ENCODE measurements around the gene ERGIC2.
"Not testable (repeated sequence)": the region's sequence is repeated elsewhere in the genome, so short reads cannot be mapped to it uniquely, and the experiment has no call there.

ERGIC2 gene

GRCh38 chr12:29304388-29304787 lies 76.6 kb downstream of the ERGIC2 start:
- H3K9me3 ChIP-seq (ENCODE audit: control insufficient read depth in 2 of 2, low read length in 2 of 2) = no peaks in the 10 kb centered on the region
- H3K27ac ChIP-seq (ENCODE audit: low read length) = no peak overlapping the region
- peaks cover 0 to 4% of the 10 kb centered on the region in 2 donors for H3K36me3 ChIP-seq (ENCODE audit: control insufficient read depth in 2 of 2, insufficient read depth in 2 of 2, low read length in 2 of 2)
- no peak overlapping the region for H3K9ac ChIP-seq (ENCODE audit: low read length in 2 of 2)
- H3K27me3 ChIP-seq (ENCODE audit: control insufficient read depth in 1 of 2, insufficient read depth in 2 of 2, low read length in 2 of 2) = no peaks in the 10 kb centered on the region
- no peak overlapping the region for H3K4me3 ChIP-seq (ENCODE audit: low read length in 2 of 2)
- H3K4me1 ChIP-seq (ENCODE audit: control insufficient read depth, insufficient read depth, low read length) = no peaks in the 10 kb centered on the region

DNA sequence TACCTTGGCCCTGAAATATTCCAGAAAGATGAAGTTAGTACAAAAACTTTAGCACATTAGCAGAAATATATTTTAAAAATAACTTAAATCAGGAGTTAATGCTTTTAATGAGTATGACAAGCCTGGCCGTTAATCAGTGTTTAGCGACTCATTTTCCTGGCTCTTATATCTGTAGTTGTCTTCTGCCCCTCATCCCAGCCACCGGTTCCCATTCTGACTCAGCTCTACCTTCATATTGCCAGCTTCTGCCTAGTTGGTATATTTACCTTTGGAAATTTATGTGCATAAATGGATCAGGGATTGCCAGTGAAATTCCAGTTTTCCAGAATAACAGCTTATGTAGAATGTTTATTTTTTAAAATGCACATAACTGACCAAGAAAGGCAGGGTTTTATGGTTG lies 79.9 kb downstream of the ERGIC2 start:
- H3K27me3 ChIP-seq (ENCODE audit: control insufficient read depth in 1 of 2, insufficient read depth in 2 of 2, low read length in 2 of 2) = no peaks in the 10 kb centered on the region
- no peak overlapping the region for H3K9ac ChIP-seq (ENCODE audit: low read length in 2 of 2)
- H3K4me3 ChIP-seq (ENCODE audit: low read length in 2 of 2) = no peak overlapping the region
- no peaks in the 10 kb centered on the region for H3K9me3 ChIP-seq (ENCODE audit: control insufficient read depth in 2 of 2, low read length in 2 of 2)
- H3K36me3 ChIP-seq (ENCODE audit: control insufficient read depth in 2 of 2, insufficient read depth in 2 of 2, low read length in 2 of 2) = no peaks in the 10 kb centered on the region
- no peak overlapping the region for H3K27ac ChIP-seq (ENCODE audit: low read length)
- H3K4me1 ChIP-seq (ENCODE audit: control insufficient read depth, insufficient read depth, low read length) = no peaks in the 10 kb centered on the region

DNA sequence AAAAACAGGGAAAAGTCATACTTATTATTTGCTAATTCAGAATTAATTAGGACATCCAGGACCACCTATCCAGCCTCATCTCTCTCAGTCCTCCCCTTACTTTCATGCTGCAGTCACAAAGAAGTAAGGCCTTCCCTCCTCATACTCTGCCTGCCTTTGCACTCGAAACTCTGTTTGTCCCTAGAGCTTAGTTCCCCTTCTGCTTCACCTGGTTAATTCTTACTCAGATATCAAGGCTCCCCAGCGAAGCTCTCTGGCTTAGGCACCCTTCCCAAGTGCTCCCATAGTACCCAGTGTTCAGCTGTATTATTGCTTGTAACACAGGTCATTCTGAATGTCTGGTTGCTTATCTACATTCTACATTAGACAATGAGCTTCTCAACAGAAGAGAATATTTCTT lies 81.3 kb downstream of the ERGIC2 start:
- no peak overlapping the region for H3K4me3 ChIP-seq (ENCODE audit: low read length in 2 of 2)
- no peaks in the 10 kb centered on the region for H3K36me3 ChIP-seq (ENCODE audit: control insufficient read depth in 2 of 2, insufficient read depth in 2 of 2, low read length in 2 of 2)
- no peak overlapping the region for H3K27ac ChIP-seq (ENCODE audit: low read length)
- H3K9ac ChIP-seq (ENCODE audit: low read length in 2 of 2) = no peak overlapping the region
- no peaks in the 10 kb centered on the region for H3K27me3 ChIP-seq (ENCODE audit: control insufficient read depth in 1 of 2, insufficient read depth in 2 of 2, low read length in 2 of 2)
- H3K4me1 ChIP-seq (ENCODE audit: control insufficient read depth, insufficient read depth, low read length) = no peaks in the 10 kb centered on the region
- no peaks in the 10 kb centered on the region for H3K9me3 ChIP-seq (ENCODE audit: control insufficient read depth in 2 of 2, low read length in 2 of 2)

GRCh38 chr12:29291226-29291625 lies 89.7 kb downstream of the ERGIC2 start:
- no peaks in the 10 kb centered on the region for H3K36me3 ChIP-seq (ENCODE audit: control insufficient read depth in 2 of 2, insufficient read depth in 2 of 2, low read length in 2 of 2)
- no peaks in the 10 kb centered on the region for H3K27me3 ChIP-seq (ENCODE audit: control insufficient read depth in 1 of 2, insufficient read depth in 2 of 2, low read length in 2 of 2)
- H3K9ac ChIP-seq (ENCODE audit: low read length in 2 of 2) = no peak overlapping the region
- H3K9me3 ChIP-seq (ENCODE audit: control insufficient read depth in 2 of 2, low read length in 2 of 2) = no peaks in the 10 kb centered on the region
- H3K27ac ChIP-seq (ENCODE audit: low read length) = no peak overlapping the region
- no peaks in the 10 kb centered on the region for H3K4me1 ChIP-seq (ENCODE audit: control insufficient read depth, insufficient read depth, low read length)
- H3K4me3 ChIP-seq (ENCODE audit: low read length in 2 of 2) = no peak overlapping the region

DNA sequence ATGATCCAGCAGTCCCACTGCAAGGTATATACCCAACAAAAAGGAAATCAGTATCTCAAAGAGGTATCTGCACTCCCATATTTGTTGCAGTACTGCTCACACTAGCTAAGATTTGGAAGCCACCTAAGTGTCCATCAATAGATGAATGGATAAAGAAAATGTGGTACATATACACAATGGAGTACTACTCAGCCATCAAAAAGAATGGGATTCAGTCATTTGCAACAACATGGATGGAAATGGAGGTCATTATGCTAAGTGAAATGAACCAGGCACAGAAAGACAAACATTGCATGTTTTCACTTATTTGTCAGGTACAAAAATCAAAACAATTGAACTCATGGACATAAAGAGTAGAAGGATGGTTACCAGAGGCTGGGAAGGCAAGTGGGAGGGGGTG lies 90.5 kb downstream of the ERGIC2 start:
- H3K27me3 ChIP-seq (ENCODE audit: control insufficient read depth in 1 of 2, insufficient read depth in 2 of 2, low read length in 2 of 2); H3K4me3 ChIP-seq (ENCODE audit: low read length in 2 of 2); H3K9ac ChIP-seq (ENCODE audit: low read length in 2 of 2); H3K27ac ChIP-seq (ENCODE audit: low read length); H3K4me1 ChIP-seq (ENCODE audit: control insufficient read depth, insufficient read depth, low read length); H3K9me3 ChIP-seq (ENCODE audit: control insufficient read depth in 2 of 2, low read length in 2 of 2); H3K36me3 ChIP-seq (ENCODE audit: control insufficient read depth in 2 of 2, insufficient read depth in 2 of 2, low read length in 2 of 2): not testable (repeated sequence)

- H3K4me1 ChIP-seq (ENCODE audit: control insufficient read depth, insufficient read depth, low read length) = no peaks in the 10 kb centered on the region
- H3K9me3 ChIP-seq (ENCODE audit: control insufficient read depth in 2 of 2, low read length in 2 of 2) = no peaks in the 10 kb centered on the region
- no peaks in the 10 kb centered on the region for H3K36me3 ChIP-seq (ENCODE audit: control insufficient read depth in 2 of 2, insufficient read depth in 2 of 2, low read length in 2 of 2)
- H3K27me3 ChIP-seq (ENCODE audit: control insufficient read depth in 1 of 2, insufficient read depth in 2 of 2, low read length in 2 of 2) = no peaks in the 10 kb centered on the region
- no peak overlapping the region for H3K9ac ChIP-seq (ENCODE audit: low read length in 2 of 2)
- no peak overlapping the region for H3K4me3 ChIP-seq (ENCODE audit: low read length in 2 of 2)
- H3K27ac ChIP-seq (ENCODE audit: low read length) = no peak overlapping the region
These were observed 92.9 kb downstream of the ERGIC2 start for GRCh38 chr12:29288031-29288430.

DNA sequence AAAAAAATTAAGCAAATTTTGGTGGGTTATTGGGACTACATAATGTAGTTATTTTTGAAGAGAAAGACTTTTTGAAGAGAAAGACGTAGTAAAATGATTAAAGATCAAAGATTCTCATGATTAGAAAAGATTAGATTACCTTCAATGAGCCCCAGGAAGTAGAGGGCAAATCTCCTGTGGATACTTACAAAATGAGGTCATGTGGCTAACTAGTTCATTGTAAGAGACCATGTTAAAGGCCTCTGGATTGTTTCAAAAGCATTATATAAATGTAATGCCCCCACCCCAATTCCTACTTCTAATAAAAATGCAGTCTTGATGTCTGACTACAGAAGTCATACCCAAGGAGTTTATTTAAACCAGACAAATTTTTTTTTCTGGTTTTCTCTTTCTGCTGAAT lies 93.3 kb downstream of the ERGIC2 start:
- Histone ChIP-seq H3K36me3 (ENCODE audit: control insufficient read depth in 2 of 2, insufficient read depth in 2 of 2, low read length in 2 of 2) (no peaks in the 10 kb centered on the region), H3K4me1 (ENCODE audit: control insufficient read depth, insufficient read depth, low read length) (no peaks in the 10 kb centered on the region), H3K27me3 (ENCODE audit: control insufficient read depth in 1 of 2, insufficient read depth in 2 of 2, low read length in 2 of 2) (no peaks in the 10 kb centered on the region), H3K9me3 (ENCODE audit: control insufficient read depth in 2 of 2, low read length in 2 of 2) (no peaks in the 10 kb centered on the region), H3K9ac (ENCODE audit: low read length in 2 of 2) (no peak overlapping the region), H3K4me3 (ENCODE audit: low read length in 2 of 2) (no peak overlapping the region), H3K27ac (ENCODE audit: low read length) (no peak overlapping the region)
